ENCODE data around the gene RPS6KB1. TPM values are rescaled to one million over a fixed set of nuclear protein-coding genes. Genes with fewer than 3 reads are reported as not detected.

The RPS6KB1 gene
- total RNA-seq, 4 donors from 2014 or later, result 30.6 to 56.3 (median 35.4) TPM

GRCh38 chr17:59877965-59878364, 15.0 kb upstream of the RPS6KB1 start:
- DNase-seq (ENCODE audit: low spot score) (no peak), ATAC-seq (ENCODE audit: low FRiP score) (no peak)
- no peak for TF ChIP-seq CTCF (IDR thresholded peaks at IDR 0.05)

DNA sequence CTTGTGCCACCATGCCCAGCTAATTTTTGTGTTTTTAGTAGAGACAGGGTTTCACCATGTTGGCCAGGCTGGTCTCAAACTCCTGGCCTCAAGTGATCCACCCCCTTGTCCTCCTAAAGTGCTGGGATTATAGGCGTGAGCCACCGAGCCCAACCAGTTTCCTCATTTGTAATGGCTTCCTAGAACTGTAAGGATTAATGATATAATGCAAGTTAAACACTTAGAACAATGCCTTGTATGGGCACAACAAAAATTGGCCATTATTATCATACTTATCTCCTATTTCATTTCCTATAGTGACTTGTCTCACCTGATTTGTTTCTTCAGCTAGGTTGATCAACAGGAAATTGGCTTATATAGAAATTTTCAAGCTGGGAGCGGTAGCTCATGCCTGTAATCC, 14.3 kb upstream of the RPS6KB1 start:
- ATAC-seq (ENCODE audit: low FRiP score) (no peak), DNase-seq (ENCODE audit: low spot score) (no peak)
- TF ChIP-seq CTCF (IDR thresholded peaks at IDR 0.05), result no peak

DNA sequence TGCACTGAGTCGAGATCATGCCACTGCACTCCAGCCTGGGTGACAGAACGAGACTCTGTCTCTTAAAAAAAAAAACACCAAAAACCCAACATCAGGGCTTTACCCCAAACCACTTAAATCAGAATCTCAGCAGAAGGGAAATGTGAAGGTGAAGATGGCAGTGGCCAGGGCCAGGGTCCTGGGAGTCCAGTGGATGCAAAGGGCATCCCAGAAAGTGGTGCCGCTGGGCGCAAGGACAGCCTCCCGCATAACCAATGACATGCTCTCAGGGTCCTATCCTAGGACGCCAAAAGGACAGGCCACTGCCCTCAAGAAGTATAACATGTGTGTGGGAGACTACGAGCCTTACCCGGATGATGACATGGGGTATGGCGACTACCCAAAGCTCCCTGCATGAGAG, 8.1 kb upstream of the RPS6KB1 start:
- no peak for TF ChIP-seq CTCF (IDR thresholded peaks at IDR 0.05)
- DNase-seq (ENCODE audit: low spot score), result no peak
- no peak for ATAC-seq (ENCODE audit: low FRiP score)

DNA sequence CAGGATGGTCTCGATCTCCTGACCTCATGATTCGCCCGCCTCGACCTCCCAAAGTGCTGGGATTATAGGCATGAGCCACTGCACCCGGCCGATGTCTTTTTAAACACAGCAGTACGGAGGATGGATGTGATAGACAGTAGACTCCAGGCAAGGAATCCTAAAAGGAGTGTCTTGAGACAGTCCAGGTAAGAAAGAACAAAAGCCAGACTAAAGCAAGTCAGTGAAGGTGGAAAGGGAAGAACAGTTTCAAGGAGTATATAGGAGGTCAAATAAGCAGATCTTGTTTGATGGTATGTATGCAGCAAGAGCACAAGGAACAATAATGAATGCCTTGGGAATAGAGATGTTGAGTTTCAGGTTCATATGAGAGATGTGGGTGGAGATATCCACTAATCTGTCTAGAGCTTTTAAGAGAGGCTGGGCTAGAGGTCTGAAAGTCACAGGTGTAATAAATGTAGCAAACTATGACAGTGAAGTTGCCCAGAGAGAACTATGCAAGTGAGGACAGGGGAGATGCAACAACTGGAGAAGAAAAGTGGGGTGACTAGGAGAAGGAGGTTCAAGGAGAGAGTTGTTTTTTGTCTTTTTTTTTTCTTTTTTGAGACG, 4.7 kb upstream of the RPS6KB1 start:
- ATAC-seq (ENCODE audit: low FRiP score), result no peak
- TF ChIP-seq CTCF (IDR thresholded peaks at IDR 0.05), result no peak

GRCh38 chr17:59890720-59891119, 2.2 kb upstream of the RPS6KB1 start:
- ATAC-seq (ENCODE audit: low FRiP score), result no peak
- no peak for TF ChIP-seq CTCF (IDR thresholded peaks at IDR 0.05)
- no peak for DNase-seq (ENCODE audit: low spot score)

More for the DNA sequence above, 4.7 kb upstream of the RPS6KB1 start:
- no peak for DNase-seq (ENCODE audit: low spot score)

GRCh38 chr17:59892251-59892923, 534 bp upstream of the RPS6KB1 start:
- DNase-seq (ENCODE audit: low spot score) (peak; percentile 37), ATAC-seq (ENCODE audit: low FRiP score) (peak; percentile 82)
- TF ChIP-seq CTCF (IDR thresholded peaks at IDR 0.05), result peak in 1 of 3 donors; percentile 14

GRCh38 chr17:59893676-59894100, 767 bp downstream of the RPS6KB1 start:
- ATAC-seq (ENCODE audit: low FRiP score) (no peak), DNase-seq (ENCODE audit: low spot score) (no peak)
- TF ChIP-seq CTCF (IDR thresholded peaks at IDR 0.05), result no peak

Data from omental fat pad (tissue), 4 donors.